Subcutaneous adipose tissue (tissue), 4 donors: ENCODE results near the gene GRIA1. TPM values are rescaled to one million over a fixed set of nuclear protein-coding genes. Genes with fewer than 3 reads are reported as not detected.

Source experiments
- total RNA-seq, 4 donors: library from RNA; depleted of rRNA; stranded (reverse); fragments of >200 nt; gene quantifications; one replicate each; pipeline ENCODE4 v1.1.0, GENCODE V29; 2016
- TF ChIP-seq, protein P1 (sequence below): fragments of 450-650 bp; IDR thresholded peaks from one replicate; pipeline ENCODE4 v1.5.1; 2016; ENCODE audit warnings: low read depth, mild to moderate bottlenecking, control low read depth, antibody characterized with exemption, moderate library complexity

Gene GRIA1
- total RNA-seq, 4 donors from 2014 or later: 0.44 to 2.4 (median 2.0) TPM; not detected in 1

DNA sequence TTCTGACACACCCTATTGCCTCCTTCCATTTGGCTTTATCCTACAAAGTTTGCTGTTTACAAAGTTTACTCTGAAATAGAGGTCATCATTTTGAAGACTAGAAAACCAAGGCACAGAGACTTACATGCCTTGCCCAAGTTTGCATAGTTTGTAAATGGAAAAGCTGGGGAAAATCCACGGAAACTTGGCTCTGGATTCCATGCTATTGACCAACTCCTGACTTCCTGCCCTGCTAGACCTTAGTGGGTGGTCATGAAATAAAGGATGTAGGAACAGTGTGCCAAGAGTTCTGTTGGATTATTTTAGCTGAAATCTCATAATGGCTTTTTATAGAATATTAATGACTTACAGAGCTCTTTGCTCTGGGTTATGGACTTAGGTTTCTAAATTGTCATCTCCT, 69.5 kb downstream of the GRIA1 start:
- TF ChIP-seq, protein P1, sequence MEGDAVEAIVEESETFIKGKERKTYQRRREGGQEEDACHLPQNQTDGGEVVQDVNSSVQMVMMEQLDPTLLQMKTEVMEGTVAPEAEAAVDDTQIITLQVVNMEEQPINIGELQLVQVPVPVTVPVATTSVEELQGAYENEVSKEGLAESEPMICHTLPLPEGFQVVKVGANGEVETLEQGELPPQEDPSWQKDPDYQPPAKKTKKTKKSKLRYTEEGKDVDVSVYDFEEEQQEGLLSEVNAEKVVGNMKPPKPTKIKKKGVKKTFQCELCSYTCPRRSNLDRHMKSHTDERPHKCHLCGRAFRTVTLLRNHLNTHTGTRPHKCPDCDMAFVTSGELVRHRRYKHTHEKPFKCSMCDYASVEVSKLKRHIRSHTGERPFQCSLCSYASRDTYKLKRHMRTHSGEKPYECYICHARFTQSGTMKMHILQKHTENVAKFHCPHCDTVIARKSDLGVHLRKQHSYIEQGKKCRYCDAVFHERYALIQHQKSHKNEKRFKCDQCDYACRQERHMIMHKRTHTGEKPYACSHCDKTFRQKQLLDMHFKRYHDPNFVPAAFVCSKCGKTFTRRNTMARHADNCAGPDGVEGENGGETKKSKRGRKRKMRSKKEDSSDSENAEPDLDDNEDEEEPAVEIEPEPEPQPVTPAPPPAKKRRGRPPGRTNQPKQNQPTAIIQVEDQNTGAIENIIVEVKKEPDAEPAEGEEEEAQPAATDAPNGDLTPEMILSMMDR: no peak

DNA sequence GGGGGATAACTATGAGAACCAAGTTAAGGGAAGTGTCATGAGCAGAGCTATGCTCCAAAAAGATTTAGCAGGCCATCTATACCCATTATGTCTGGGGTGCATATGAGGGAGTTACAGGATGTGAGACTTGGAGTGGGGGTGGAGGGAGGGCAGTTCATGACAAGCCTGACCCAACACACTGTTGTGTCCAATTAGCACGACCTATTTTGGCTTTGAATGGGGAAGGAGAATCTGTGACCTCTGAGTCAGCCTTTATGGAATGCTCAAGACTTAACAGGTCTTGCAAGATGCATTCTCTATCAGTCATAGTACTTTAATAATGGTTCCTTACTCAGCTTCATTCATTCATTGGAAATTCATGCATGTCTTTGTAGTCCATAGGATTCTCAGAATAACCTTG, 71.7 kb downstream of the GRIA1 start:
- TF ChIP-seq, protein P1: no peak

DNA sequence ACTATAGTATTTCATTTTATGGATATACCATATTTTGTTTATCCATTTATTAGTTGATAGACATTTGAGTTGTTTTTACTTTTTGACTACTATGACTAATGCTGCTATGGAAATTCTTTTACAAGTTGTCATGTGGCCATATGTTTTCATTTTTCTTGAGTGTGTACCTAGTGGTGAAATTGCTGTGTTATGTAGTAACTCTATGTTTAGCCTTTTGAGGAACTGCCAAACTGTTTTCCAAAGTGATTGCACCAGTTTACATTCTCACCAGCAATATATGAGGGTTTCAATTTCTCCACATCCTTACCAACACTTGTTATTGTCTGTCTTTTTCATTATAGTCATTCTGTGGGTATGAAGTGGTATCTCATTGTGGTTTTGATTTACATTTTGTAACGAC, 75.4 kb downstream of the GRIA1 start:
- TF ChIP-seq, protein P1: no peak

DNA sequence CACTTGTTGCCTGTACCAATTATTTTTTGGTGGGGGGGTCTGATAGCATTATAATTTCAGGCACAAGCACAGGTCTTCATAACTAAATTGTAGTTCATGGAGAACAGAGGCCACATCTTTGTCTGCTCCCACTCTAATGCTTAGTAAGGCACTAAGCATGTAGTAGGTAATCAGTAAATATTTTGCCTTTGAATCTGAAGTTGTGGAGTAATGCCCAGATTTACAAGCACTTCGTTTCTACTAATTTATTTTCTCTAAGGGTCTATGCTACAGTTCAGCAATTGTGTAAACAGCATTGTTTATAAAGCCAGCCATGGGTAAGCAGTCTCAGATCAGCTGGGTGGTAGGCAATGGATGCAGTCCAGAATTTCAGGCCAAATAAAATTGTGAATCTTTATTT, 78.6 kb downstream of the GRIA1 start:
- TF ChIP-seq, protein P1: no peak

DNA sequence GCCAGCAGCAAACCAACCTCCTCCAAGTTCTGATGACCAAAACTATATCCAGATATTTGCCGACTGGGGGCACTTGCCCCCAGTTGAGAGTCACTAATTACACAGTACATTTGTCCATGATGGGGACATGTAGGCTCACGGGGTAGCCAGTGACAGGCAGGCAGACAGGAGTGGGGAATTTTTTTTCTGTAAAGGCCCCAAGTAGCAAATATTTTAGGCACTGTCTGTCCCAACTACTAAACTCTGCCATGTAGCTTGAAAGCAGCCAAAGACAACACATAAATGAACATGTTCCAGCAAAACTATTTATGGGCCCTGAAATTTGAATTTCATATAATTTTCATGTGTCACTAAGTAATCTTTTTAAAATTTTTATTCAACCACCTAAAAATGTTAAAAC, 80.7 kb downstream of the GRIA1 start:
- TF ChIP-seq, protein P1: no peak

DNA sequence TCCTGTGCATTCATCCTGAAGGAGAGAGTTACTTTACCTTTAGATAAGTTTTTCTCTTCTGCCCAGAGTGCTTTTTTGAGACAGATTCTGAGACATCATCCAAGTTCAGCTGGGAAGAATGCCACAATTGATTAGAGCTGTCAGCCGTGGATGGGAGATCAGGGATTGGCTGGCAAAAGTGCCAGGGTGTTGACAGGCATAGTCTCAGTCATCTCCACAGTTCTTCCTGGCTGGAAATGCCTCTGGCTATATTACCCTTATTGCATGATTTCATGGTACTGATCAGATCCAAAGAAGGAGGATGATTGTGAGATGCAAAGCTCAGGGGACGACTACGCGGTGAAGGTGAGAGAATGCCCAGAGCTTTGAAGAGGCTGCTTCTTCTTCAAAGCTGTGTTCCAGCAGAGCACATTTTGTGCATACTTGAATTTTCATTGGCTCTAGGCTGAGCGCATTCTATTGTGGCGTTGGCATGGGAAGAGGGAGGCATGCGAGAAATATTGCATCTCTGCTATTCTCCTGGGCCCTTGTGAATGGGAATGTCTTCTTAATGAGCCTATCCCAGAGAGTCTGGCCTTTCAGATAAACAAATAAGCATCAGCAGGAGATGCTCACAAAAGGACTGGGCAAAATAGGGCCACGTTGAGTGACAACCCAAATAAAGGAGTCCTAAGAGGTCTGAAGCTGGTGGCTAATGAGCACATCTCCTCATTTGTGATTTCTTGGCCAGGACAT, 82.1 kb downstream of the GRIA1 start:
- TF ChIP-seq, protein P1: no peak

DNA sequence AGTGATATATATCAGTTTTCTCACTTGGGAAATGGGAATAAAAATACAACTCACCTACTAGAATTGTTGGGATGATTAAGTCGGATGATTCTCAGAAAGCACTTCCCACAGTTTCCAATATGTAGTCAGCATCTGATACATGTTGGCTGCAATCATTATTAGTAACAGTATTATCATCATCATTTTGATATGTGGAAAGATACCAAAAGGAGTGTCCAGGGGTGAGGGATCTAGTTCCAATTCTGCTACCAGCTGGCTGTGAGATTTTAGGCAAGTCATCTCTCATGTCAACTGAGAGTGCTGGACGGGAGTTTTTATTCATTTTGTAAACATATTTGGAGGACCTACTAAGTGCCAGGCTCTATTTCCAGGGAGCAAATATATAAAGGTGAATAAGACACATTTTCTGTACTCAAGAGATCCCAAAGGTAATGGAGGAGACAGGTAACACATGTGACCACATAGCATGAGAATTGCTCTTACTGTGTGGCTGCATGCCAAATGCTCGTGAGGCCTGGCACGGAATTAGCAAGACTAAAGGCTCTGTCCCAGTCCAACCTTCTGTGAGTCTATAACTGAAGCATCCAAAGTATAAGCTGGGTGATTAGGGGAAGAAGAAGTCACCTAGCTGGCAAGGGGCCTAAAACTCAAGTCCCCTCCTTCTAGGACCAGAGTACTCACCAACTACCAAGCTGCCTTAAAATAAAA, 83.0 kb downstream of the GRIA1 start:
- TF ChIP-seq, protein P1: no peak
